Measurements from ENCODE around the gene TRIM54. TPM values are rescaled to one million over a fixed set of nuclear protein-coding genes. Genes with fewer than 3 reads are reported as not detected.
"Not testable (repeated sequence)": the region's sequence is repeated elsewhere in the genome, so short reads cannot be mapped to it uniquely, and the experiment has no call there.

TRIM54 gene
- total RNA-seq, 1 experiment from 2014 or later, result 2.8 TPM

DNA sequence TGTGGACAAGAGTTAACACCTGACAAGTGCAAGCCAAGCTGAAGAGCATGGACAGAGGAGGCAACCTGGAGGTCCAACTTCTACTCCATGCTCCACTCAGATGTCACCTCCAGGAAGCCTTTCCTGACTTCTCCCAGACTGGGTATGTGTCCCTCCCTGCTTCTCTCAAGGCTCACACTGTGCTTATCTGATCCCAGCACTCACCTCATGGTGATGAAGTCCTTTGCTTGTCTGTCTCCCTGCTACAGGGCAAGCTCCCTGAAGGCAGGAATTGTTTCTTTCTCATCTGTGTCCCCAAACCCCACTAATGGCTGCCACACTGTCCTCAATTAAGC, 16.7 kb upstream of the TRIM54 start:
- Histone ChIP-seq H3K27ac (ENCODE audit: low read depth, low read length, poor library complexity, severe bottlenecking) (no peak overlapping the region), H3K36me3 (ENCODE audit: insufficient read depth, low read length, poor library complexity, severe bottlenecking) (no peaks in the 10 kb centered on the region), H3K4me3 (ENCODE audit: low read depth, low read length, poor library complexity, severe bottlenecking) (no peak overlapping the region), H3K27me3 (replicated peaks; ENCODE audit: insufficient read depth, low read depth, low read length, poor library complexity) (peaks cover 4% of the 10 kb centered on the region), H3K4me1 (ENCODE audit: insufficient read depth, low read length, poor library complexity, severe bottlenecking) (peaks cover 11% of the 10 kb centered on the region), H3K9me3 (ENCODE audit: low read depth, low read length, poor library complexity, severe bottlenecking) (no peaks in the 10 kb centered on the region)
- no peak for DNase-seq (ENCODE audit: low spot score)
- CTCF ChIA-PET, result interaction anchor here (0.6 to 2.4 kb wide), 6 partner anchors 11 to 38 kb away, joined by 3 to 12 read pairs (median 3); partner anchors contain the start of gene TRIM54
- POLR2A ChIA-PET (ENCODE audit: low non-redundant PET), result no interaction called here
- TF ChIP-seq EZH2 (IDR thresholded peaks at IDR 0.05; ENCODE audit: borderline replicate concordance, low read depth, low read length, poor library complexity, severe bottlenecking), result no peak
- TF ChIP-seq, protein P1, sequence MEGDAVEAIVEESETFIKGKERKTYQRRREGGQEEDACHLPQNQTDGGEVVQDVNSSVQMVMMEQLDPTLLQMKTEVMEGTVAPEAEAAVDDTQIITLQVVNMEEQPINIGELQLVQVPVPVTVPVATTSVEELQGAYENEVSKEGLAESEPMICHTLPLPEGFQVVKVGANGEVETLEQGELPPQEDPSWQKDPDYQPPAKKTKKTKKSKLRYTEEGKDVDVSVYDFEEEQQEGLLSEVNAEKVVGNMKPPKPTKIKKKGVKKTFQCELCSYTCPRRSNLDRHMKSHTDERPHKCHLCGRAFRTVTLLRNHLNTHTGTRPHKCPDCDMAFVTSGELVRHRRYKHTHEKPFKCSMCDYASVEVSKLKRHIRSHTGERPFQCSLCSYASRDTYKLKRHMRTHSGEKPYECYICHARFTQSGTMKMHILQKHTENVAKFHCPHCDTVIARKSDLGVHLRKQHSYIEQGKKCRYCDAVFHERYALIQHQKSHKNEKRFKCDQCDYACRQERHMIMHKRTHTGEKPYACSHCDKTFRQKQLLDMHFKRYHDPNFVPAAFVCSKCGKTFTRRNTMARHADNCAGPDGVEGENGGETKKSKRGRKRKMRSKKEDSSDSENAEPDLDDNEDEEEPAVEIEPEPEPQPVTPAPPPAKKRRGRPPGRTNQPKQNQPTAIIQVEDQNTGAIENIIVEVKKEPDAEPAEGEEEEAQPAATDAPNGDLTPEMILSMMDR (conservative IDR thresholded peaks at IDR 0.05; ENCODE audit: low read depth, low read length), result no peak
- no TSS peak for BruUV-seq (replicated peaks)
- intact Hi-C loops (cut with micrococcal nuclease; ENCODE audit: unreplicated experiment), result no loop called here

DNA sequence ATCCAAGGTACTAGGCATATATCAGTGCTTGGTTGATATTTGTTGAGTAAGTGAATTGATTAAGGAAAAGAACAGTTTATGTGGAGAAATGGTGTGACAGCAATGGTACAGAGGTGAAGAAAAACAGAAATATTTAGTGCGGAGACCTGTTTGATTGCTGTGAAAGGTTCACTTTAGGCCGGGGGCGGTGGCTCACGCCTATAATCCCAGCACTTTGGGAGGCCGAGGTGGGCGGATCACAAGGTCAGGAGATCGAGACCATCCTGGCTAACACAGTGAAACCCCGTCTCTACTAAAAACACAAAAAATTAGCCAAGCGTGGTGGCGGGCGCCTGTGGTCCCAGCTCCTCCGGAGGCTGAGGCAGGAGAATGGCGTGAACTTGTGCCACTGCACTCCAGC, 13.9 kb upstream of the TRIM54 start:
- DNase-seq (ENCODE audit: low spot score); CTCF ChIA-PET; H3K27me3 ChIP-seq (replicated peaks; ENCODE audit: insufficient read depth, low read depth, low read length, poor library complexity); H3K4me3 ChIP-seq (ENCODE audit: low read depth, low read length, poor library complexity, severe bottlenecking); BruUV-seq (replicated peaks); intact Hi-C loops (cut with micrococcal nuclease; ENCODE audit: unreplicated experiment); POLR2A ChIA-PET (ENCODE audit: low non-redundant PET); H3K36me3 ChIP-seq (ENCODE audit: insufficient read depth, low read length, poor library complexity, severe bottlenecking); H3K9me3 ChIP-seq (ENCODE audit: low read depth, low read length, poor library complexity, severe bottlenecking); H3K27ac ChIP-seq (ENCODE audit: low read depth, low read length, poor library complexity, severe bottlenecking): not testable (repeated sequence)
- peaks cover 11% of the 10 kb centered on the region for H3K4me1 ChIP-seq (ENCODE audit: insufficient read depth, low read length, poor library complexity, severe bottlenecking)

DNA sequence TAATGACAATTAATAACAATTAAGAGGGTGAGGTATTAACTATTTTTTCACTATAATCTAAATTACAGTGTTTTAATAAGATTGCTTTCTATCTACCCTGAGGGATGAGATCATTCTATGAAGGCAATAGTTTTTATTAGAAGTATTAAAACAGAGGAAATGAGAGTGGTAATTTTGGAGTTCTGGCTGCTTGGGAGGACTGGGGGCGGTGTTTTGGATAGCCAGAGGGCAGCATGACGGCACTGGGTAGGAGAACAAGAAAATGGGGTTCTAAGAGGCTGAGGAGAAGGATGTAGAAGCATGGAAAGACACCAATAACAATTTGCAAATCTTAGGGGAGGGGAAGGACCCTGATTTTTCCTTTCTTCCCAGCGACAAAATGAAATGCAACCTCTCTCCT, 12.1 kb upstream of the TRIM54 start:
- POLR2A ChIA-PET (ENCODE audit: low non-redundant PET), result no interaction called here
- Histone ChIP-seq H3K27me3 (replicated peaks; ENCODE audit: insufficient read depth, low read depth, low read length, poor library complexity) (no peaks in the 10 kb centered on the region), H3K4me3 (ENCODE audit: low read depth, low read length, poor library complexity, severe bottlenecking) (no peak overlapping the region), H3K27ac (ENCODE audit: low read depth, low read length, poor library complexity, severe bottlenecking) (no peak overlapping the region), H3K36me3 (ENCODE audit: insufficient read depth, low read length, poor library complexity, severe bottlenecking) (no peaks in the 10 kb centered on the region), H3K4me1 (ENCODE audit: insufficient read depth, low read length, poor library complexity, severe bottlenecking) (no peaks in the 10 kb centered on the region), H3K9me3 (ENCODE audit: low read depth, low read length, poor library complexity, severe bottlenecking) (no peaks in the 10 kb centered on the region)
- DNase-seq (ENCODE audit: low spot score), result no peak
- CTCF ChIA-PET, result interaction anchor here (0.6 to 1.4 kb wide), 2 partner anchors 33 to 139 kb away, joined by 3 to 5 read pairs; partner anchors contain the start of gene PPM1G
- intact Hi-C loops (cut with micrococcal nuclease; ENCODE audit: unreplicated experiment), result no loop called here
- TF ChIP-seq, protein P1 (conservative IDR thresholded peaks at IDR 0.05; ENCODE audit: low read depth, low read length), result no peak
- no peak for TF ChIP-seq EZH2 (IDR thresholded peaks at IDR 0.05; ENCODE audit: borderline replicate concordance, low read depth, low read length, poor library complexity, severe bottlenecking)
- no TSS peak for BruUV-seq (replicated peaks)

DNA sequence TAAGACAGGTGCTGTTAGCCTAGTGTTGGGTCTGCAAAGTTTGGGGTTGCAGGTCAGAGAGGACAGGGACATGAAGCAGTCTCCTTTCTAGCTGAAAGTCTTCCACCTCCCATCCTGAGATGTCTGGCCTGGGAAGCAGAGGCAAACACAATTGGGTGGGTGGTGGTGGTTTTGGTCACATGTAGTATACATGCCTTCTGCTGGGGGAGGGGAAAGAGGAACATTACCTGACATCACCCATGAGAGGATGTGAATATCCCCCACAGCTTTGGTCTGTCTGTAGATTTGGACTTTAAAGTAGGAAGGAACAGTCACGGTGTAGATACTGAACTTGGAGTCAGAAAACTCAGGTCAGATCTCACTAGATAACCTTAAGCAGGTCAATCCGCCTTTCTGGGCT, 11.6 kb upstream of the TRIM54 start:
- intact Hi-C loops (cut with micrococcal nuclease; ENCODE audit: unreplicated experiment), result no loop called here
- POLR2A ChIA-PET (ENCODE audit: low non-redundant PET), result no interaction called here

More for the DNA sequence above, 11.6 kb upstream of the TRIM54 start:
- H3K9me3 ChIP-seq (ENCODE audit: low read depth, low read length, poor library complexity, severe bottlenecking), result no peaks in the 10 kb centered on the region
- no peak overlapping the region for H3K4me3 ChIP-seq (ENCODE audit: low read depth, low read length, poor library complexity, severe bottlenecking)
- DNase-seq (ENCODE audit: low spot score), result no peak
- H3K4me1 ChIP-seq (ENCODE audit: insufficient read depth, low read length, poor library complexity, severe bottlenecking), result no peaks in the 10 kb centered on the region
- H3K36me3 ChIP-seq (ENCODE audit: insufficient read depth, low read length, poor library complexity, severe bottlenecking), result no peaks in the 10 kb centered on the region
- H3K27me3 ChIP-seq (replicated peaks; ENCODE audit: insufficient read depth, low read depth, low read length, poor library complexity), result no peaks in the 10 kb centered on the region
- no TSS peak for BruUV-seq (replicated peaks)
- TF ChIP-seq EZH2 (IDR thresholded peaks at IDR 0.05; ENCODE audit: borderline replicate concordance, low read depth, low read length, poor library complexity, severe bottlenecking), result no peak
- TF ChIP-seq, protein P1 (conservative IDR thresholded peaks at IDR 0.05; ENCODE audit: low read depth, low read length), result no peak
- CTCF ChIA-PET, result interaction anchor here (0.6 to 1.4 kb wide), 2 partner anchors 33 to 139 kb away, joined by 3 to 5 read pairs; partner anchors contain the start of gene PPM1G
- no peak overlapping the region for H3K27ac ChIP-seq (ENCODE audit: low read depth, low read length, poor library complexity, severe bottlenecking)

Measured in A673 (cell line).